HTR-8/SVneo (cell line): ENCODE results near the gene SLC35F6.
"Not testable (repeated sequence)": the region's sequence is repeated elsewhere in the genome, so short reads cannot be mapped to it uniquely, and the experiment has no call there.

Source experiments
- DNase-seq: peaks from one replicate; pipeline ENCODE4 v3.0.0; 2011; ENCODE audit warnings: low spot score, mixed read lengths; ENCODE audit not compliant: insufficient read length
- FAIRE-seq: peaks from 2 replicates; lab custom pipeline; 2011; peaks lifted over from hg19 to GRCh38; lab: Jason Lieb, UNC

The SLC35F6 gene

GRCh38 chr2:26754972-26755670 is 9.0 kb upstream of the SLC35F6 start:
- DNase-seq (no peak), FAIRE-seq (no peak)

- FAIRE-seq (no peak), DNase-seq (no peak)
Measured at GRCh38 chr2:26756337-26756736, 7.7 kb upstream of the SLC35F6 start.

GRCh38 chr2:26757873-26758789 is 6.0 kb upstream of the SLC35F6 start:
- FAIRE-seq: peak; percentile 59
- DNase-seq: peak; percentile 41

DNA sequence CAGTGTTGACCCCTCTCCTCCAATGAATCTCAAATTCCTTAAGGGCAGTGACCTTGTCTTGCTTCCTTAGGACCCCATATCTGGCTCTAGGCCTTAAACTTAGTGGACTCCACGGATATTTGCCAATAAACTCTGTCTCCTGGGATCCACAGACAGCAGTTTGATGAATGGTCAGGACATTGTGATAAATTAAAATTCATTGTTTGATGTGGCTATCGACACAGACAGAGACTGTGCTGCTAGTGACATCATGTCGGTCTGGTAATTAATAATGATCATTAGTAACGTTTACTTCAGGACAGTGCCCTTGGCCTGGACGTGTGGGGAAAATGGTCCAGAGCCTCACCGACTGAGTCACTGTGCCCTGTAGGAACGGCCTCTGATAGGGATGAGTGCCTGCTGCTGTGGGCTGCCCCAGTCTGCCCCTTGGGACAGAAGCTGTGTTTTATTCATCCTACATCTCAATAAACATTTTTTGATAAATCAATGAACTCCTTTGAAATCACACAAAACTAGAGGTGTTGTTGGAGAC is 5.2 kb upstream of the SLC35F6 start:
- DNase-seq: no peak
- peak; percentile 20 for FAIRE-seq

DNA sequence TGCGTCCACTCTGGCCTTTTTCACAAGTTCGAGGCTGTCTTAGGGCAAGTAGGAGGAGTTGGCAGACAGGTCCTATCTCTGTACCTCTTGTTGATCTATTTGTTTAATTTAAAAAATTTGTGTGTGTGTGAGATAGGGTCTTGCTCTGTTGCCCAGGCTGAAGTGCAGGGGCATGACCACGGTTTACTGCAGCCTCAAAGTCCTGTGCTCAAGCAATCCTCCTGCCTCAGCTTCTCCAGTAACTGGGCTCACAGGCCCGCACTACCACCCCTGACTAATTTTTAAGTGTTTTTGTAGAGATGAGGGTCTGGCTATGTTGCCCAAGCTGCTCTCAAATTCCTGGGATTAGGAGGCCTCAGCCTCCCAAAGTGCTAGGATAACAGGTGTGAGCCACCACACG is 4.2 kb upstream of the SLC35F6 start:
- FAIRE-seq (no peak), DNase-seq (no peak)

GRCh38 chr2:26760991-26761390 is 3.1 kb upstream of the SLC35F6 start:
- not testable (repeated sequence) for FAIRE-seq, DNase-seq

DNA sequence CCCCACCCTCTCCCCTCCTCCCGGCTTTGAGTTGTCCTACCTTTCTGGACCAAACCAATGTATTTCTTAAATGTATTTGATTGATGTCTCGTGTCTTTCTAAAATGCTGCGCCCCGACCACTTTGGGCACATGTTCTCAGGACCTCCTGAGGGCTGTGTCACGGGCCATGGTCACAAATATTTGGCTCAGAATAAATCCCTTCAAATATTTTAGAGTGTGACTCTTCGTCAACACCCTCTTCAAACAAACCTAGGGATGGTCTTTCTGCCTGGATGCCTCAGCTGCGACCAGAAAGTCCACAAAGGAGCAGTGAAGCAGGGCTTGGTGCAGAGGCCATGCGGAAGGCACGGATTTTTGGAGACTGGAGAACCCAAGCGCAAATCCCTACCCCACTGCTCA is 1.1 kb upstream of the SLC35F6 start:
- FAIRE-seq: no peak

DNA sequence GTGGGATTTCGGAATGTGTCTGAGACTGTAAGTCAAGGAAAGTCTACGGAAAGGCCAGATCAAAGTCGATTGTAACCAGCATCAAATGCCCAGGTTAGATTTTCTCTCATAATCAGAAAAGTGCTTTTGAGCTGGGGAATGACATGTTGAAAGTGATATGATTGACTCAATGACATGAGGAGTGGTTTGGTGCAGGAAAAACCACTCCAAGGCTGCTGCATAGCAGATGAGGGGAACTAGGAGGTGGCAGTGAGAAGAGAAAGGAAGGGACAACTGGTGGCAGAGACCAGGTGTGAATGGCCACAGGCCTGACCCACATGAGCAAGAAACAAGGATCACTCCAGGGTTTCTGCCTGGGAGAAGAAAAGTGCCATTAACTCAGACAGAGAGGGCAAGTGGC is 822 bp downstream of the SLC35F6 start:
- no peak for FAIRE-seq

More for the DNA sequence above, 1.1 kb upstream of the SLC35F6 start:
- DNase-seq: no peak

GRCh38 chr2:26765475-26766200 is 1.6 kb downstream of the SLC35F6 start:
- FAIRE-seq: no peak
- DNase-seq: no peak

More for the DNA sequence above, 822 bp downstream of the SLC35F6 start:
- DNase-seq: no peak

DNA sequence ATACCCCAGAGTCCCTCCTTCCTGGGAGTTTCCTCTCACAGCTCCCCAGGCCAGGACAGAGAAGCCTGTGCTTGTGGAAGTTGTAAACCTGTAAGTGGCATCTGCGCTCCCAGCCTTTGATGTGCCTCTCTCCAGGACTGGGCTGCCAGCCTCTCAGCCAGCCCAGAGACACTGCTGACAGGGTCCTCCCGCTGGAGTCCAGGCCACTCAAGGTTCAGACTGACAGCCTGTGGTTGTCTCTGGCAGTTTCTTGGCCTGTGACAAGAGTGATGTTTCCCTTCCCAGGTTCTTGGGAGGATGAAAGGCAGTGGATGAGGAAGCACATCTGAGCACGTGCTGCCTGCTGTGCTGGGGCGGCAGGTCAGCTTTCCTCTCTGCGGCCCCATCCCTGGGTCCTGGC is 3.0 kb downstream of the SLC35F6 start:
- no peak for DNase-seq
- FAIRE-seq: no peak

- FAIRE-seq (no peak), DNase-seq (no peak)
Measured at GRCh38 chr2:26767894-26768487, 3.9 kb downstream of the SLC35F6 start.

DNA sequence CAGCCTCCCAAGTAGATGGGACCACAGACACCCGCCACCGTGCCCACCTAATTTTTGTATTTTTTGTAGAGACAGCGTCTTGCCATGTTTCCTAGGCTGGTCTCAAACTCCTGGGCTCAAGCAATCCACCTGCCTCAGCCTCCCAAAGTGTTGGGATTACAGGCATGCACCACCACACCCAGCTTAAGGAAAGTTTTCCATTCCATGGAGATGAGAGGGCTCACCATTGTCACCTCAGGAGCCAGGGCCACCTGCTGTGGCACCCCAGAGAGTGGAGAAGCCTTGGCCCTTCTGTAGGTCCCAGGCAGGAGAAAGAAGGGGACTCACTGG is 4.6 kb downstream of the SLC35F6 start:
- DNase-seq: no peak
- no peak for FAIRE-seq

GRCh38 chr2:26769089-26769761 is 5.1 kb downstream of the SLC35F6 start:
- DNase-seq: no peak
- no peak for FAIRE-seq

- FAIRE-seq (no peak), DNase-seq (no peak)
Measured at GRCh38 chr2:26770986-26771586, 7.0 kb downstream of the SLC35F6 start.

- DNase-seq (no peak), FAIRE-seq (no peak)
Measured at GRCh38 chr2:26772064-26773001, 8.2 kb downstream of the SLC35F6 start.

- FAIRE-seq (no peak), DNase-seq (no peak)
Measured at GRCh38 chr2:26776195-26776800, 12.2 kb downstream of the SLC35F6 start.

- DNase-seq (no peak), FAIRE-seq (peak; percentile 46)
Measured at GRCh38 chr2:26778098-26778497, 14.0 kb downstream of the SLC35F6 start.

GRCh38 chr2:26778507-26778906 is 14.4 kb downstream of the SLC35F6 start:
- DNase-seq (no peak), FAIRE-seq (no peak)
